ACC112 (cell line): Measurements from ENCODE around the gene EML4.
A peak's percentile ranks its signal among the peaks of the same experiment; 100 is the strongest.

Source experiments
- H2AFZ ChIP-seq: fragments of 200-600 bp; sonication (generic); one replicate; pipeline ENCODE4 v1.6.0; 2017; ENCODE audit warnings: antibody characterized with exemption, low read length; ENCODE audit not compliant: unreplicated experiment
- H3K27ac ChIP-seq: fragments of 200-600 bp; sonication (generic); 2 replicates; pipeline ENCODE4 v1.5.1; 2014; ENCODE audit warnings: low read depth, mild to moderate bottlenecking, antibody characterized with exemption, low read length, moderate library complexity
- H3K27me3 ChIP-seq: fragments of 200-600 bp; sonication (generic); 2 replicates; pipeline ENCODE4 v1.6.1; 2014; ENCODE audit warnings: mild to moderate bottlenecking, antibody characterized with exemption, low read length, moderate library complexity, mixed read lengths; ENCODE audit not compliant: insufficient read depth
- H3K36me3 ChIP-seq: fragments of 200-600 bp; sonication (generic); 2 replicates; pipeline ENCODE4 v1.6.1; 2016; ENCODE audit warnings: mild to moderate bottlenecking, antibody characterized with exemption, low read length, moderate library complexity, mixed read lengths; ENCODE audit not compliant: insufficient read depth
- H3K4me1 ChIP-seq: fragments of 200-600 bp; sonication (generic); one replicate; pipeline ENCODE4 v1.6.1; 2016; ENCODE audit warnings: low read length, mixed read lengths; ENCODE audit not compliant: insufficient read depth, unreplicated experiment, control insufficient read depth
- H3K4me3 ChIP-seq: fragments of 200-600 bp; sonication (generic); 2 replicates; pipeline ENCODE4 v1.5.1; 2014; ENCODE audit warnings: mild to moderate bottlenecking, low read depth, low read length
- H3K79me2 ChIP-seq: fragments of 200-600 bp; sonication (generic); one replicate; pipeline ENCODE4 v1.6.0; 2016; ENCODE audit warnings: low read length; ENCODE audit not compliant: control insufficient read depth, unreplicated experiment, insufficient read depth

The EML4 gene

GRCh38 chr2:42197792-42198191 lies 28.6 kb downstream of the EML4 start:
- Histone ChIP-seq H3K27ac (no peak overlapping the region), H2AFZ (no peak overlapping the region), H3K4me3 (no peak overlapping the region), H3K4me1 (peaks cover 56% of the 10 kb centered on the region), H3K27me3 (no peaks in the 10 kb centered on the region), H3K36me3 (no peaks in the 10 kb centered on the region), H3K79me2 (peaks cover 76% of the 10 kb centered on the region)

- H3K36me3 ChIP-seq, result no peaks in the 10 kb centered on the region
- no peak overlapping the region for H2AFZ ChIP-seq
- peaks cover 70% of the 10 kb centered on the region for H3K79me2 ChIP-seq
- no peaks in the 10 kb centered on the region for H3K27me3 ChIP-seq
- no peak overlapping the region for H3K4me3 ChIP-seq
- H3K4me1 ChIP-seq, result peaks cover 49% of the 10 kb centered on the region
- no peak overlapping the region for H3K27ac ChIP-seq
These were observed 29.3 kb downstream of the EML4 start for GRCh38 chr2:42198466-42198865.

GRCh38 chr2:42199002-42199401 lies 29.8 kb downstream of the EML4 start:
- H3K36me3 ChIP-seq, result no peaks in the 10 kb centered on the region
- peaks cover 71% of the 10 kb centered on the region for H3K79me2 ChIP-seq
- H3K27me3 ChIP-seq, result no peaks in the 10 kb centered on the region
- no peak overlapping the region for H3K4me3 ChIP-seq
- H3K27ac ChIP-seq, result no peak overlapping the region
- H3K4me1 ChIP-seq, result peaks cover 44% of the 10 kb centered on the region
- H2AFZ ChIP-seq, result no peak overlapping the region

GRCh38 chr2:42199626-42200025 lies 30.5 kb downstream of the EML4 start:
- Histone ChIP-seq H3K79me2 (peaks cover 72% of the 10 kb centered on the region), H2AFZ (no peak overlapping the region), H3K27ac (no peak overlapping the region), H3K27me3 (no peaks in the 10 kb centered on the region), H3K36me3 (no peaks in the 10 kb centered on the region), H3K4me3 (no peak overlapping the region), H3K4me1 (peaks cover 40% of the 10 kb centered on the region)

- Histone ChIP-seq H3K4me1 (peaks cover 34% of the 10 kb centered on the region), H3K79me2 (peaks cover 73% of the 10 kb centered on the region)
These were observed 32.0 kb downstream of the EML4 start for GRCh38 chr2:42200926-42201855.

GRCh38 chr2:42202634-42203008 lies 33.5 kb downstream of the EML4 start:
- Histone ChIP-seq H3K4me3 (no peak overlapping the region), H3K79me2 (peaks cover 71% of the 10 kb centered on the region), H2AFZ (no peak overlapping the region), H3K27ac (no peak overlapping the region), H3K36me3 (no peaks in the 10 kb centered on the region), H3K27me3 (no peaks in the 10 kb centered on the region), H3K4me1 (peaks cover 30% of the 10 kb centered on the region)

More at GRCh38 chr2:42200926-42201855, 32.0 kb downstream of the EML4 start:
- Histone ChIP-seq H3K27me3 (no peaks in the 10 kb centered on the region), H3K4me3 (no peak overlapping the region), H3K27ac (peak overlapping the region; percentile 59; the same call in 1 of the 2 replicates), H2AFZ (no peak overlapping the region), H3K36me3 (no peaks in the 10 kb centered on the region)

GRCh38 chr2:42203792-42204191 lies 34.6 kb downstream of the EML4 start:
- H3K79me2 ChIP-seq, result peaks cover 64% of the 10 kb centered on the region

GRCh38 chr2:42205337-42205736 lies 36.2 kb downstream of the EML4 start:
- Histone ChIP-seq H3K27ac (no peak overlapping the region), H3K4me1 (peaks cover 19% of the 10 kb centered on the region), H3K36me3 (no peaks in the 10 kb centered on the region), H3K79me2 (peaks cover 59% of the 10 kb centered on the region), H3K27me3 (no peaks in the 10 kb centered on the region), H3K4me3 (no peak overlapping the region), H2AFZ (no peak overlapping the region)

More at GRCh38 chr2:42203792-42204191, 34.6 kb downstream of the EML4 start:
- H3K27me3 ChIP-seq, result no peaks in the 10 kb centered on the region
- H3K36me3 ChIP-seq, result no peaks in the 10 kb centered on the region
- no peak overlapping the region for H3K4me3 ChIP-seq
- H2AFZ ChIP-seq, result no peak overlapping the region
- H3K4me1 ChIP-seq, result peaks cover 27% of the 10 kb centered on the region
- H3K27ac ChIP-seq, result no peak overlapping the region

GRCh38 chr2:42207826-42208225 lies 38.7 kb downstream of the EML4 start:
- Histone ChIP-seq H3K27ac (no peak overlapping the region), H3K79me2 (peaks cover 58% of the 10 kb centered on the region), H3K4me3 (no peak overlapping the region), H3K4me1 (peaks cover 11% of the 10 kb centered on the region), H3K36me3 (no peaks in the 10 kb centered on the region), H3K27me3 (no peaks in the 10 kb centered on the region), H2AFZ (no peak overlapping the region)

GRCh38 chr2:42210203-42210602 lies 41.0 kb downstream of the EML4 start:
- Histone ChIP-seq H3K4me3 (no peak overlapping the region), H3K36me3 (no peaks in the 10 kb centered on the region), H3K79me2 (peaks cover 54% of the 10 kb centered on the region), H2AFZ (no peak overlapping the region), H3K4me1 (peaks cover 3% of the 10 kb centered on the region), H3K27ac (no peak overlapping the region), H3K27me3 (no peaks in the 10 kb centered on the region)

GRCh38 chr2:42211291-42211690 lies 42.1 kb downstream of the EML4 start:
- H2AFZ ChIP-seq, result no peak overlapping the region
- no peaks in the 10 kb centered on the region for H3K27me3 ChIP-seq
- peaks cover 48% of the 10 kb centered on the region for H3K79me2 ChIP-seq
- no peaks in the 10 kb centered on the region for H3K36me3 ChIP-seq
- H3K27ac ChIP-seq, result no peak overlapping the region
- peaks cover under 1% of the 10 kb centered on the region for H3K4me1 ChIP-seq
- H3K4me3 ChIP-seq, result no peak overlapping the region
